ENCODE results near the gene CA10. TPM values are rescaled to one million over a fixed set of nuclear protein-coding genes. Genes with fewer than 3 reads are reported as not detected.

Gene CA10
- total and polyA plus RNA-seq, 9 of the 15 experiments (the other 6 are each of a cell fraction or from before 2014, with no cell fraction given), result not detected

GRCh38 chr17:52148288-52148968, 10.1 kb downstream of the CA10 start:
- no peaks in the 10 kb centered on the region for H3K9me1 ChIP-seq (ENCODE audit: control insufficient read depth, insufficient read depth, low read length)
- H3K4me1 ChIP-seq (replicated peaks in 1 of 2; ENCODE audit: control insufficient read depth in 2 of 2, insufficient read depth in 2 of 2, low read length in 2 of 2), result no peaks in the 10 kb centered on the region
- no TSS peak for BruUV-seq (replicated peaks)
- no peak overlapping the region for H3K9ac ChIP-seq (ENCODE audit: insufficient read depth in 1 of 2, low read depth in 2 of 2, low read length in 2 of 2)
- H3K9me3 ChIP-seq (replicated peaks; ENCODE audit: control insufficient read depth, insufficient read depth, low read depth, low read length), result no peaks in the 10 kb centered on the region
- no peak for FAIRE-seq
- no peak for DNase-seq (ENCODE audit: extremely low read depth in 1 of 4, low spot score in 3 of 4)
- no peak for ATAC-seq
- ChIA-PET CTCF (ENCODE audit: low intra/inter-chr PET ratio) (no interaction called here), POLR2A (no interaction called here)
- no peak overlapping the region for H2AFZ ChIP-seq (ENCODE audit: low read depth, low read length)
- in situ Hi-C loops (cut with MboI) (no loop called here), intact Hi-C loops (cut with micrococcal nuclease) (no loop called here)
- TF ChIP-seq PBX2 (CRISPR knock-in tag; IDR thresholded peaks at IDR 0.05; ENCODE audit: low read depth) (no peak), PBX2 (tag; conservative IDR thresholded peaks at IDR 0.05; ENCODE audit: low read depth) (no peak), PCBP2 (IDR thresholded peaks at IDR 0.05; ENCODE audit: low read depth, low read length, poor library complexity, severe bottlenecking) (no peak), TAF1 (IDR thresholded peaks at IDR 0.05; ENCODE audit: control insufficient read depth, extremely low read depth, insufficient read depth, low read length, severe bottlenecking) (no peak), ZNF282 (CRISPR knock-in tag; IDR thresholded peaks at IDR 0.05) (no peak), CBX1 (IDR thresholded peaks at IDR 0.05; ENCODE audit: low read depth) (no peak), SRSF9 (IDR thresholded peaks at IDR 0.05; ENCODE audit: borderline replicate concordance, low read depth, low read length) (no peak), NFRKB (IDR thresholded peaks at IDR 0.05; ENCODE audit: low read depth) (no peak), RFX1 (IDR thresholded peaks at IDR 0.05) (no peak), ZNF121 (CRISPR knock-in tag; conservative IDR thresholded peaks at IDR 0.05) (no peak)
- no peak overlapping the region for H3K4me2 ChIP-seq (ENCODE audit: insufficient read depth, low read length)
- H3K79me2 ChIP-seq (ENCODE audit: control insufficient read depth, insufficient read depth, low read length), result no peaks in the 10 kb centered on the region
- no peaks in the 10 kb centered on the region for H3K27me3 ChIP-seq (ENCODE audit: control insufficient read depth in 2 of 2, insufficient read depth in 2 of 2, low read length in 2 of 2)
- no peak overlapping the region for H3K4me3 ChIP-seq
- H4K20me1 ChIP-seq (replicated peaks; ENCODE audit: control insufficient read depth, insufficient read depth, low read length), result no peaks in the 10 kb centered on the region
- H3K27ac ChIP-seq (ENCODE audit: extremely low read depth, low read depth, low read length), result no peak overlapping the region
- 0% methylated on average over 2 of the region's 2 CpGs for WGBS (ENCODE audit: insufficient coverage, low coverage, missing lambda C conversion rate)
- H3K36me3 ChIP-seq (ENCODE audit: control insufficient read depth, insufficient read depth, low read length), result no peaks in the 10 kb centered on the region

Data from K562 (cell line).